Activated CD8-positive, alpha-beta memory T cell treated with anti-CD3 and anti-CD28 coated beads, Interleukin-2, amount 50 U/mL, for 1 hour (primary cell): ENCODE results near the gene TMEM45A.
A peak's percentile ranks its signal among the peaks of the same experiment; 100 is the strongest.
"Not testable (repeated sequence)": the region's sequence is repeated elsewhere in the genome, so short reads cannot be mapped to it uniquely, and the experiment has no call there.

Experiments
- DNase-seq: peaks from one replicate; pipeline ENCODE4 v3.0.0-alpha.2; 2020; ENCODE audit errors: extremely low read depth

TMEM45A gene

GRCh38 chr3:100575704-100576103, 83.3 kb downstream of the TMEM45A start:
- no peak for DNase-seq

DNA sequence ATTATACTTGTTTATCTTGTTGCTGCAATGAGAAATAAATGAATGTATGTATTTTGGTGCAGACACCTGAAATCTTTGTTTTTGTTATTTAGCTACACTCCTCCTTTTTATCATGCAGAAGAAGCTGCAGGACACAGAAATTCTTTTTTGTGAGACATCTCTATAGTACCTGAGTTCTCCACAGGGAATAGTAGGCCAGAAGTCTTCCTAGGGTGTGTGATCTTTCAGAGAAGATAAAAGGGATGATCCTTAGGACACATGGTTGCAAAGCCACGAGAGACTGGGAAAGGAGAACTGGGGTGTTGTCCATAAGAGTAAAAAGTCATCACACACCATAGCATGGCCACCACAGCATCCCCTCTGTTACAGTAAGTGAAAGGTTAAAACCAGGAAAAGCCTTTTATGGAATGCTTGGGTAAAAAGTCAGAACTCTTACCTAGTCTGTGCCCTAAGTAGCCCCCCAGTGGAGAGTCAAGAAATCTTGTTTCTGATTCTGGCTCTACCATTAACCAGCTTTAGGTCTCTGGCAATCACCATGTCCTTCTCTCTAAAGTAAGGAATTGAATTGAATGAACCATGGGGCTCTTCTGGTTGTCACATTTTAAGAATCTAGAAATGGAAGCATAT, 85.1 kb downstream of the TMEM45A start:
- DNase-seq = no peak

GRCh38 chr3:100578646-100579045, 86.2 kb downstream of the TMEM45A start:
- DNase-seq = no peak

DNA sequence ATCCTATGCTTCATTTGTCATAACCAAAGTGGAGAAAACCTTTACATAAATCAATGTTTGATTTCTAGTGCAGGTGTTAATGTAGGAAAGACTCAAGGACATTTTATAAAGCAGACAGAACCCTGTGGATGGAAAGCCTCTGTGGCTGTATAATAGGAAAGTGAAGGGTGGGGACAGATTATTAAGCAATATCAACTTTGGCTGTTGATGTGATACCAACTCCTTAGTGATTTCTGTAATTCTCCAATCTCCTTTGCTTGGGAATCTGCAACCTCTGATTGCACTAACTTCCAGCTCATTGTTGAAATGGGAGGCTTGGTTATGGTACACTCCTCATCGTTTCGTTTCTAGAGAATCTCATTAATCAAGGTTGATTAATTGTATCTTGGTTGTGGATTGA, 87.7 kb downstream of the TMEM45A start:
- no peak for DNase-seq

DNA sequence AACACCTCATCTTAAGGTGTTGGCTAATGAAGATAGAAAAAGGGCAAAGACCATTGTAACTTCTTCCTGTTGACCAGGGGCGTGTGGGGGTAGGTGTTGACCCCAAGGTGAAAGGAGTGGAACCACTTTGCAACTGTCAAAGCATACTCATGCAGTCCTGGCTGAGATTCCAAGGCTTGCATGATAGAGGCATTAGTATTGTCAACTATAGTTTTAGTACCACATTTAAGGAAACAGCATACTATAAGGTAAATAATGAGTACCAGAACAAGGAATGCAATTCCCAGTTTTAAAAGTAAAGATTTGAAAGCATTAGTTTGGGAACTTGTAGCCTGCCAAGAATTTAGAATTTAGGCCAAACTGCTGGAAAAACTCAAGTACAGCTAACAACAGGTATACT, 89.2 kb downstream of the TMEM45A start:
- DNase-seq = no peak

DNA sequence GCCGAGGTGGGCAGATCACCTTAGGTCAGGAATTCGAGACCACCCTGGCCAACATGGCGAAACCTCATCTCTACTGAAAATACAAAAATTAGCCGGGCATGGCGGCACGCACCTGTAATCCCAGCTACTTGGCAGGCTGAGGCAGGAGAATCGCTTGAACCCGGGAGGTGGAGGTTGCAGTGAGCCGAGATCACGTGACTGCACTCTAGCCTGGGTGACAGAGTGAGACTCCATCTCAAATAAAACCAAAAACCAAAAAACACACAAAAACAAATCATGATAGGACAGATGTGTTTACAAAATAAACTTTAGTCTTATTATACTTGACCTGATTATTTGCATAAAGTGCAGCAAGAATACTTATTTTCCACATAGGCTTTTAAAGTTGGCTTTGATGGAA, 89.7 kb downstream of the TMEM45A start:
- not testable (repeated sequence) for DNase-seq

DNA sequence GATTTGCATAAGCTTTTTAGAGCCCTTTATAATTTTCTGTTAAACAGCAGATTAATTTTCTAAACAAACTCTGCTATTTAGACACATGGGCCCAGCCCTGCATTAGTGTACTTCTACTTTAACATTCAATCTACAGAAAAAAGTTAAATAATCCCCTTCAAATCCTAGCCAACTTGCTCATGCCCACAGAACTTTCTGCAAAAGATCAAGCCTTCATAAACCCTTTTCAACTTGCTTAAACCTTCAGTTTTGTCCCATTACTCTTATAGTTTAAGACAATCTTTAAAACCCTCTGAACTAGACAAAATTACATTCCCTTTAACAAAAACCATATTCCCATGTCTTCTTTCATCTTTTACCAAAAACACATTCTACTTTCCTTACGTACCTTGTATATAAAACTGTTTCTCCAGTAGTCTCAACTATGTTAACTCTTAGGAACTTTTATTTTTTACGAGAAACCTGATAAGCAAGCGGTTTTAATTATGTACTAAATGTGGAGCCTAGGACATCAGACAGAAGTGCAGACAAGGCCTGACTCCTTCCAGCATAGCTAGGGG, 91.8 kb downstream of the TMEM45A start:
- no peak for DNase-seq

DNA sequence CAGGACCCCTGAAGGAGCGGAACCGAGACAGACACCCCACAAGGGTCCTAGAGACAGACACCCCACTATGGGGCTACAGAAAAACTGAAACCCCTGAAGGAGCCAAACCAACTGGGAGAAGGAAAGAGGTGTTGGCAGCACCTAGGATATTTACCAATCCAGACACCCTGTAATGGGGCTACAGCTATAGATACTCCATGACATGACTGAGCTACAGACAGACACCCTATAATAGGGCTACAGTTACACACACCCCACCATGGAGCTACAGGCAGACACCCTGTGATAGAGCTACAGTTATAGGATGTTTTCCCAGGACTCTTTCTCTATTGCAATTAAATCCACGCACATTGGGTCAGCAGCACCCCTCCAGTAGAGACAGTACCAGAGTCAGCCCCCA, 94.4 kb downstream of the TMEM45A start:
- no peak for DNase-seq

DNA sequence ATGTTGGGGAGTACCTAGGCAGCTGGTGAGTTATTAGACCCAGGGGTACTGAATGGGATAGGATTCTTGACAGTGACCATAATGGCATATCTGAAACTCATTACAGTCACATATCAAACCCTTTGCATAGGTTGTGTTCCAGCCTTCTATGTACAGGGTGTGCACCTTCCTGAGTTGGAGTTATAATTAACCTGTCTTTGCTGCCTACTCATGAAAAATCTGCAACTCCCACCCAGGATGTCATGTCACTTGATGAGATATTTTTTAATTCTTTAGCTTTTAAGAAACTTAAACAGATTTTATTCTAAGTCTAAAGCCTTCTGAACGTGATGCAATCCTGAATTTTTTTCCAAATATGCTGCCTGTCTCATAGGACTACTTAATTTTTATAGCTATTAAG, 95.8 kb downstream of the TMEM45A start:
- DNase-seq = no peak

GRCh38 chr3:100590114-100590839, 97.9 kb downstream of the TMEM45A start:
- DNase-seq = peak; percentile 24

GRCh38 chr3:100590840-100591147, 98.4 kb downstream of the TMEM45A start:
- no peak for DNase-seq

DNA sequence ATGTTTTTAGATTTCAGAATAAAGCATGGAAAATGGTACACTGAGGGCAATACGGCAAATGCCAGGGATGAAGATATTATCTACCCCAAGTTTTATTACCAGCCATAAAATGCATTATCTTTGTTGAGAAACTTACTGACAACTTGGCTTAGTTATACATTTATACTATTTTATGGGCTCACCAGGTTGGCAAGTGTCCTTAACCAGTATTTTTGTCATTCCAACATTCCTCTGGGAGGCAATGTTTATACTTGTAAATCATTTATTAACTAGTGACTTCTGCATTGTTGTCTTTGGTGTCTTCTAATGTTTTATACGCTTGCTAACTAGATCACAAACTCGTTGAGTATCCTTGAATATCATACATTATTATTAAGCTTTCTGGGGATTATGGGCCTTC, 99.0 kb downstream of the TMEM45A start:
- DNase-seq = no peak

- no peak for DNase-seq
Measured at GRCh38 chr3:100600181-100601042, 108.0 kb downstream of the TMEM45A start.

GRCh38 chr3:100602506-100603444, 110.4 kb downstream of the TMEM45A start:
- no peak for DNase-seq

DNA sequence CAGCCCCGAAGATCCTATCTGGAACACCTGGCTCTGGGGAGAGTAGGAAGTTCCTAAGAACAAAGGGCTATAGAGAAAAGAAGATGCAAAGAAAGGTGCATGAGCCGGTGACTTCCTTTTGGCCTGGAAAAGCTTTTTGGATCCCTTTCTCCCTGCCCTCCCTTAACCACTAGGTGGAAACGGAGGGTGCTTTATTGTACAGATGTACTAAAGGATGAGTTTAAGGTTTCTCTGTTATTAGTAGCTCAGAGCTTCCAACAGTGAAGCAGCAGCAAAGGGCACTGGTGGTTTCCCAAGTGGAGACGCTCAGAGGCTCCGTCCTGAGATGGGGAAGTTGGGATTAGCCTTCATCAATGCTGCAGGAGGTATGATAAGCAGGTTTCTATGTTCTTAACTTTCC, 111.0 kb downstream of the TMEM45A start:
- no peak for DNase-seq

DNA sequence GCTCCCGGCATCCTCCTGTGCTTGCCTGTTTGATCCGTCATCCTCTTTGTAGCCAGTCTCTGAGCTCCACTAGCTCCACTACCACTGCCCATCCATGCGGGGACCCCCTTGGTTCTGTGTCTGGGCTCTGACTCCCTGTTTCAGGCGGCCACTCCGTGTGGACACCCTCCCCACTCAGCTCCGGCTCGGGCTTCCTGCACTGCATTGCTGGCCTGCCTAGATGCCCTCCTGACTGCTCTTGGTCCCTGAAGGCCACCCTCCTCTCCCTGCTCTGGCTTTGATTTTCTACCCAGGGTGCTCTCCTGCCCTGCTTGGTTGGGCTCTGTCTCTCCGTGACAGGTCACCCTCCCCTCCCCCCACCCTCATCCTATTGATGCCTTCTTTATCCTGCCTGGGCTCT, 112.9 kb downstream of the TMEM45A start:
- no peak for DNase-seq

DNA sequence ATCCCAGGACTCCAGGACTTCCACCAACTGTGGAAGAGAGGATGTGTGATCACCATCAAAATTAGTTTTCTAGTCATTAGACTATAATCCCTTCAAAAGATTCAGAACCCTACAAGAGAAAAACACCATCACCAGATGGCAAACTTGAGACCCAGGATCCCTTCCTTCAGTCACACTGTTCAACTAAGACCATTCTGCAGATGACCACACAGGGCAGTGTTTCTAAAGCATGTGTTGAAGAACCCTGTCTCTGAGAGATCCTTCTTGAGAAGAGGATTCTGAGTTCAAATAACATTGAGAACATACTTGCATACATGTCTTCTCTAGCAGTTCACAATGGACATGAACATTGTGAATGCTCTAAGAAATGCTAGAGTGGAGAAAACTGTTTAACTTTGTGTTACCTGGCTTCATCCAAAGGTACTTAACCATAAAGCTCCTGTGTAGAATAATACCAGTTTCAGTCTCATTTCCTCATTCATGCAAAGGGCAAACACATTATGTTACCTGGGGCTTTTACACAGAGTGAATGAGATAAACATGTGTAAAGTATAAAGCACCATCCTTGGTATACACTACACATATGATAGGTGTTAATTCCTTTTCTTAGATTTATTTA, 114.6 kb downstream of the TMEM45A start:
- no peak for DNase-seq

GRCh38 chr3:100609305-100609704, 116.9 kb downstream of the TMEM45A start, which contains the start of gene ADGRG7:
TSS of gene ADGRG7 (plus strand) at chr3:100609601. CDS start at chr3:100609857, 256 bp downstream.
- no peak for DNase-seq

GRCh38 chr3:100609963-100610362, 117.5 kb downstream of the TMEM45A start:
- DNase-seq = no peak

GRCh38 chr3:100611221-100611620, 118.8 kb downstream of the TMEM45A start:
- DNase-seq = no peak
